K562 treated with DMSO at 1 percent for 48 hours (cell line): Measurements from ENCODE around the gene CEACAM19. TPM values are rescaled to one million over a fixed set of nuclear protein-coding genes. Genes with fewer than 3 reads are reported as not detected.

Source experiments
- total RNA-seq: library from RNA; unstranded; fragments of 300-600 nt; gene quantifications from 2 replicates; pipeline ENCODE4 v1.2.3, GENCODE V29; 2022; ENCODE audit warnings: low replicate concordance; ENCODE audit errors: extremely low read depth

The CEACAM19 gene
- total RNA-seq: not detected in 2 replicates

GRCh38 chr19:44671400-44671799 is at the start of gene CEACAM19:
CEACAM19 (plus strand) TSS chr19:44671482; CDS start chr19:44671932, 450 bp downstream.

GRCh38 chr19:44643605-44644401 is 27.5 kb upstream of the CEACAM19 start, which contains the start of gene PVR:
PVR (plus strand) TSS chr19:44643910; CDS start chr19:44644097, 187 bp downstream.

GRCh38 chr19:44698492-44699201 is 27.4 kb downstream of the CEACAM19 start, which contains the start of gene CEACAM16:
CEACAM16 (plus strand) TSS chr19:44699151; CDS start chr19:44701457, 2,306 bp downstream.

Other genes with a start within 250 kb of the CEACAM19 start
- not detected in 2 replicates for gene ZNF229, start 223.0 kb upstream of the CEACAM19 start, total RNA-seq
- gene ZNF180, start 171.0 kb upstream of the CEACAM19 start, total RNA-seq: not detected in 2 replicates
- gene CEACAM20, start 141.8 kb upstream of the CEACAM19 start, total RNA-seq: not detected in 2 replicates
- gene IGSF23, start 57.9 kb upstream of the CEACAM19 start, total RNA-seq: not detected in 2 replicates
- not detected in 2 replicates for gene PVR, start 27.6 kb upstream of the CEACAM19 start, total RNA-seq
- gene CEACAM16, start 27.7 kb downstream of the CEACAM19 start, total RNA-seq: not detected in 2 replicates
- gene BCL3, start 77.2 kb downstream of the CEACAM19 start, total RNA-seq: not detected in 2 replicates
- not detected in 2 replicates for gene CBLC, start 106.4 kb downstream of the CEACAM19 start, total RNA-seq
- not detected in 2 replicates for gene BCAM, start 137.6 kb downstream of the CEACAM19 start, total RNA-seq
- not detected in 2 replicates for gene NECTIN2, start 174.8 kb downstream of the CEACAM19 start, total RNA-seq
- not detected in 2 replicates for gene TOMM40, start 219.8 kb downstream of the CEACAM19 start, total RNA-seq
- gene APOE, start 234.3 kb downstream of the CEACAM19 start, total RNA-seq: 593 and 1,577 TPM in 2 replicates
- not detected in 2 replicates for gene APOC1, start 243.1 kb downstream of the CEACAM19 start, total RNA-seq